Measurements from ENCODE around the gene NOL4L.
"Not testable (repeated sequence)": the region's sequence is repeated elsewhere in the genome, so short reads cannot be mapped to it uniquely, and the experiment has no call there.

Gene NOL4L

DNA sequence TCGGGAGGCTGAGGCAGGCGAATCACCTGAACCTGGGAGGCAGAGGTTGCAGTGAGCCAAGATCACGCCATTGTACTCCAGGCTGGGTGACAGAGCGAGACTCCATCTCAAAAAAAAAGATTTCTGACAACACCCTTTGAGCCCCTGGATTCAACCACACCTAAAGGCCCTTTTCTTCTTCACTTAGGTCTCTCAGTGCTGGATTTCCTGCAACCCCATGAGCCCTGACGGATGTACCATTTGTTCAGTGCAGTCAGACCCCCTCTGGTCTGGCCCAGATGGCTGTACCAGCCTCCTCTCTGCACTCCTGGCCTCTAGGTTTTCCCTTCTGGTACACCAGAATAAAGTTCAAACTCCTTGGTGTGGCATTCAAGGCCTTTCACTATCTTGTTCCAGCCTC is 9.1 kb upstream of the NOL4L start:
- no peak for DNase-seq

DNA sequence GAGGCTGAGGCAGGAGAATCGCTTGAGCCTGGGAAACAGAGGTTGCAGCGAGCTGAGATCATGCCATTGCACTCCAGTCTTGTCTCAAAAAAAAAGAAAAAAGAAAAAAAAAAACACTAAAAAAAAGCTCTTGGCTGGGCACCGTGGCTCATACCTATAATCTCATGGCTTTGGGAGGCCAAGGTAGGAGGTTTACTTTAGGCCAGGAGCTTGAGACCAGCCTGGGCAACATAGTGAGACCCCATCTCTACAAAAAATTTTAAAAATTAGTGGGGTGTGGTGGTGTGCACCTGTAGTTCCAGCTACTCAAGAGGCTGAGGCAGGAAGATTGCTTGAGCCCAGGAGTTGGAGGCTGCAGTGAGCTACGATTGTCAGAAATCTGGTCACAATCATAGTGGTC is 7.5 kb upstream of the NOL4L start:
- not testable (repeated sequence) for DNase-seq

DNA sequence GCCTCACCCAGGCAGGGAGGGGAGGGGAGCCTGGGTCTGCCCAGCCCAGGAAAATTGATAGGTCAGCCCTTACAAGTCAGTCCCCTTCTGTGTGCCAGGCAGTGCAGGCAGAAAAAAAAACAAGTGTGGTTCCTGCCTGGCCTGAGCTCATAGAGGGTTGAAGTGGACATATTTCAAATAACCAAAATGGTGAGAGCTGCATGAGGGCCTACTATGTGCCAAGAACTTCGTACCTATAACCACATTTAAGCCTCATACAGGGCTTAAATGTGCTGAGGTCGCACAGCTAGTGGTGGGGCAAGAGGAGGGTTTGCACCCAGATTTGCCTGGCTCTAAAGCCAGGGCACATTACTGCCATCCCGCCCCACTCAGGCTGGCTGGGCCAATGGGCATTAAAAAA is 6.9 kb upstream of the NOL4L start:
- no peak for DNase-seq

DNA sequence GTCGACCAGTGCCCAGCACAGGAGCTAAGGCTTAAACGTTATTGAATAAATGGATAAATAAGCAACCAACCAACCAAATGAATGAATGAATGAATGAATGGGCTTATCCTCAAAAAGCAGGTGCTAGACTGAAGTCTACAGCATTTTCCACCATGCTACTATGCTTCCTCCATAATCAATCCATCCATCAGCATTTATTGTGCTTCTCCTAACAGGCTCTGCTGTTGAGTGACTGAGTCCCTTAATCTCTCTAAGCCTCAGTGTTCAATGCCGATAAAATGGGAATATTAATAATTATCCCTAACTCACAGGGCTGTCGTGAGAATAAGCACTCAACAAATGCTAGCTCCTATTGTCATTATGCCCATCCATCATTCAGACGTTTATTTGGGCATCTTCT is 4.6 kb upstream of the NOL4L start:
- DNase-seq, result no peak

DNA sequence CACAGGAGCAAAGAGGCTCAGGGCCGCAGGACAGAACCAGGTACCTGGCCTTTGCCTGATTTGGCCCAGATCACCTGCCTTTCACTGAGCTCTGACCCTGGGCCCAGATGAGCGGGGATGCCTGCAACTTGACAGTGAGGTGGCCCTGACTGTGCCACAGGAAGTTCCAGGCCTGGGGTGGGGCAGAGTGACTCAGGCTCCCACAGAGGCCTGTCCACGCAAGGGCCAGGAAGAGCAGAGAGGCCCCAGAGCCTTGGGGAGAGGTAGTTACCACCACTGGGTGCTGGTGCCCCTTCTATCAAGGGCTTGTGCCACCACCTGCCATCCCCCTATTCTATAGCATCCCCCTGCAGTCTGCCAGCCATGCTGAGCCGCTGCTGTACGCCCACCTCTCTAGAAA is 4.1 kb upstream of the NOL4L start:
- no peak for DNase-seq

DNA sequence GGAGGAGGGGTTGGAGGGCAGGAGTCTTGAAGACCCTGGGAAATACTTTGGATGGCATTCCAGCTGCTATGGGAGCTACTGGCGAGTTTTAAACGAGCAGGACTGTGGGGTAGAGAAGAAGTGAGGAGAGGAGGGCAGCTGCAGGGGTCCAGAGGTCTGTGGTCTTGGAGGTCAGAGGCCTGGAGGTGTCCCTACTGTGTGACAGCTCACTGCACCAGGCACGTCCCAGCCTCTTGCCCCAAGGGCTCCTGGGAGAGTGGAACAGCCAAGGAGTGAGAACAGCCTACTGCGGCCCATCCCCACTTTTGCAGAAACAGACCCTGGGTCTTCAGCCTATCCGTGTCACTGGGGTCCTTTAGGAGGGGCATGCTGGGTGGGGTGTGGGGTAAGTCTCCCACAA is 2.9 kb upstream of the NOL4L start:
- DNase-seq, result no peak

DNA sequence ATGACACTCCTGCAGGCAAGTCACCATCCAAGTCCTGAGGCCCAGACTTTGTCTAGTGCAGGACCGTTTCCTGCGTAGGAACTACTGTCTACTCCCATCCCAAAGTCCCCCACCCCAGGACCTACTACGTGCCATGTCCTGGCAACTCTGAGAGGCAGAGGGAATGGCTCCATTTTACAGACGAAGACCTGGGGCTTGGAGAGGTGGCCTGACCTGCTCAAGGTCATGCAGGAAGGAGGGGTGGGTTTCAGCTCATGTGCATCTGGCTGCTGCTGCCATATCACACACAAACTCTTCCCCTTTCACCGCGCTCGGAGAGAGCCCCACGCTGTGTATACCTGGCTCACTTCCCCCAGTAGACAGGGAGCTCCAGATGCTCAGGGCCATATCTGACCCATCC is 1.2 kb upstream of the NOL4L start:
- DNase-seq, result no peak

DNA sequence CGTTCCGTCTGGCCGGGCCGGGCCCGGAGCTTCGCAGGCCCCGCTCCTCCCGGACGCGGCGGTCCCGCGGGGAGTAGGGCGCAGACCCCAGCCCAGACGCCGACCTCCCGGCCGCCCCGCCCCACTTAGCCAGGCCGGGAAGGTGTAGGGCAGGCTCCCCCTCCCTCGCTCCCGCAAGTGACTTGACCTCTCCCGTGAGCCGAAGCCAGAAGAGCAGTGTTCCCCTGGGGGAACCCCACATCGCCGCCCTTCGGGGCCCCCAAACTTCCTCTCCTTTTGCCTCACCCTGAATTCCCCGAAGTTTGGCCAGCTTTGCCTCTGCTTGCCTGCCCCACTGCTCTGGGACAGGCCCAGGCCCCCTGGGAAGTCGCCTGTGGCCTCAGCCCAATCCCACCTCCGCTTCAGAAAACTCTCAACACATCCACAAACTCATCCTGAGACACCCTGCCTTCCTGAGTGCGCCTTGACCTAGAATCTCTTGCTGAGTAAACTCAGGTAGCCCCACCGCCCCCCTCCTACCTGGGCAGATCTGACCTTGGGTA is 524 bp upstream of the NOL4L start:
- peak; percentile 28 for DNase-seq

DNA sequence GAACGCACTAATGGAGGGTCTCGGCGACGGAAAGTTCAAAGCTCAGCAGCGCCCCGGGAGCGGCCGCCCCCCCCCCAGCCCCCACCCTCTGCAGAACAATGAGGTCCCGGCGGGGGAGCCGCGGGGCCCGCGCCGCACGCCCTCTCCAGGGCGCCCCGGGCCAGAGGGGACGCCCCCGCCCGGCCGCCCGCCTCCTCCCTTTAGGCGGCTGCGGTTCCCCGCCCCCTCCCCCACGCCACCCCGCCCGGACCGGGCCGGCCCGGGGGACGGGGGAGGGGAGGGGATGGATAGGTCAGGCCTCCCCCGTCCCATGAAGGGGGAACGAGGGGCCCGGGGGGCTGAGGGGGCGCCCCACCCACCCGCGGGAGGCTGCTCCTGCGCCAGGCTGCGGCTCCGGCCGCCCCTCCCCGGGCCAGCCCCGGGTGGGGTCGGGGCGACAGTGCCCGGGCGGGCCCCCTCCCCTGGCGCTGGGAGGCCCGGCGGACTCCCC is 1.5 kb downstream of the NOL4L start:
- DNase-seq, result peak; percentile 27

DNA sequence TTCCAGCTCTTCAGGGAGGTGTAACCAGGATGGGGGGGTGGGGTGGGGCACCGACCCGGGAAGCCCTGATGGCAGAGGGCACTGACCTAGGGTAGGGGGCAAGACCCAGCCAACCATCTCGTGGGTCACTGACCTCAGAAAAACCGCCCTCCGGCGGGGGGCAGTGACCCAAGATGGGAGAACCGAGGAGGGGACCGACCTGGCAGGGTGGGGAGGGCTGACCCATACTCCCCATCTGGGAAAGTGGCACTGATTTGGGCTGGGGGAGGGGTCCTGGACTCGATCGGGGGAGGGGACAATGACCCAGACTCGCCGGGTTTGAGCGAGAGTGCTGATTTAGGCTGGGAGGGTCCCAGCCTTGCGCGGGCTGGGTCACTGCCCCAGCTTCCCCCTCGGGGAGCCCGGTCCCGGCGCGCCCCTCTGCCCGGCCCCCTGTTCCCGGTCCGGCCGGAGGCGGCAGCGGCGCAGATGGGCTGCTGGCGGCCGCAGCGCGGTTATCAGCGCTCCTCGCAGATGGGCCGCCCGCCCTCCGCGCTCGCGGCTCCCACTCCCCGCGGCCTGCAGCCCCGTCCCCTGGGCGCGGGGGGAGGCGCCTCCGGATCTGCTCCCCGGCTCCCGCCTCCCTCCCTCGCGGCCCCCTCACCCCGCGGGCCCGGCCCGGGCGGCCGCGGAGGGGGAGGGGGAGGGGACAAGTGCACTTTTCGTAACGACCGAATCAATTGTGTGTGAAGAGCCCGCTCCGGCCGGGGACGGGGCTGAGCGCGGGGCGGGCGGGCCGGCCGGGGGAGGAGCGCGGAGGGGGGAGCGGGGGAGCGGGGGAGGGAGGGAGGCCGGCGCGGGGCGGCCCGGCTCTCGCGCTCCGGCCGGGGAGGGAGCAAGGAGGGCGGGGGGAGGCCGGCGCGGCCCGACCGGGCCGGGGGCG is 2.2 kb downstream of the NOL4L start:
- DNase-seq, result peak; percentile 51

DNA sequence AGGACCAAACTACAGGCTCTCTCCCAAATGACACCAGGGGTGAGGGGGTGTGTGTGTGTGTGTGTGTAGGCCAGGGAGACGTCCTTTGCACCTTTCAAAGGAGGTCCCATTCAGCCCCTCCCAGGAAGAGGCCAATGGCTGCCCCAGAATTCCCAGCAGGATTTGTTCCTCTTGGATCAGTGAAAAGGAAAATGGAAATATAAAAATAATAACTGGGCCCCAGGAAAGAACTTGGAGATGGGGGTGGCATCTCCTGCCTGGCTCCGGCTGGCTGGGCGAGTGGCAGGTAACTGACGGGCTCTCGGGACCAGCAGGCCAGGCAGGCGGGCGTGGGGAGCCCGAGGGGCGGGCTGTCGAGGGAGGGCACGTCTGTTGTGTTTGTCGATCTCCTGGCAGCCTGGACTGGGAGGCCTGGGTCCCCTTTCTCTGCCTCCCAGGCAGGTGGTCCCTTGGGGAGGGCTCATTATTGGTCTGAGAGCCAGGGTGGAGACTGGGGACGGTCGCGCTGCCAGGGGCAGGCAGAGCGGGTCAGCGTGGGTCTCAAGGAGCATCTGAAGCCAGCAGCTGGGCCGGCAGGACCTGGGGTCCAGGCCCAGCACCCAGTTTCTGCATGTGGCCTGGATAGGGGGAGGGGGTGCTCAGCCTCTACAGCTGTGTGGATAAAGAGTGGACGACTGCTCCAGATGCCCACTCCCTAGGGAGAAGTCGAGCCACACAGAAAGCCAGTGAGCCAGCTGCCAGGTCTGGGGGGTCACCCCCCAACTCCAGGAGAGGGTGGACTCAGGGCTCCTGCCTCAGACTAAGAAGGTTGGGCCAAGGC is 3.1 kb downstream of the NOL4L start:
- DNase-seq, result peak; percentile 34

DNA sequence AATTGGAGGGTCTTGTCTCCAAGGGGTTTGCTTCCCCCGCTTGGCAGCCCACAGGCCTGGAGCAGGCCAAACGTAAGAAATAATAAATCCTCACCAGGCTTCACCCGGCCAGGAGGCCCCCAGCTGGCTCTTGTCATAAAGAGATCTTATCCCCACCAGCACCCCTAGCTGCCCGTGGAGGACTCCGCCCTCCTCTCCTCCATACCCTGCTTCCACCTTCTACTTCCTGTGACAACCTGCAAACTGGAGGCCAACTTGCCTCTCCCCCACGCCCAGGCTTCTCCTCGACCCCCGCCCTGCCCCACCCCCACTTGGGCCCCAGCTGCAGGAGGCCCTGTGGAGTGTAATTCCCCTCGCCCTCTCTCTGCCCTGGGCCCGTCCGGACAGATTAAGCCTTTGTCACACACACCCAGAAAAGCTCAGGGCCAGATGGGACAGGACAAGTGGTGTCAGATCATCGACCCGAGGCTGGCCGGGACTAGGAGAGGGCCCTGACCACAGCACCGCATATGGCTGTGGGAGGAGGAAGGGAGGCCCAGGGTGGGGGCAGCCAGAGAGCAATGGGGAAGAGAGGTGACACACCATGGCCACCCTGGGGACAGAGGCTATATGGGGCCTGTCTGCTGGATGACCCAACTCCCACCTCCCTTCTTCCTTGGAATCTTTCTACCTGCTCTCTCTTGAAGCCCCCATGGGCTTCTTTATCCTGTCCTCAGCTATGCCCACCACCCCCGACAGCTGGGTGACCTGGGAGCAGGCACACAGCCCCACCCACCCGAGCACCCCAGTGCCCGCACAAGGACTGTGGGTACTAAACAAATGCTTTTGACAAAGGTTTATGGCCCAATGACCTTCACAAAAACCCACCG is 3.9 kb downstream of the NOL4L start:
- peak; percentile 30 for DNase-seq

DNA sequence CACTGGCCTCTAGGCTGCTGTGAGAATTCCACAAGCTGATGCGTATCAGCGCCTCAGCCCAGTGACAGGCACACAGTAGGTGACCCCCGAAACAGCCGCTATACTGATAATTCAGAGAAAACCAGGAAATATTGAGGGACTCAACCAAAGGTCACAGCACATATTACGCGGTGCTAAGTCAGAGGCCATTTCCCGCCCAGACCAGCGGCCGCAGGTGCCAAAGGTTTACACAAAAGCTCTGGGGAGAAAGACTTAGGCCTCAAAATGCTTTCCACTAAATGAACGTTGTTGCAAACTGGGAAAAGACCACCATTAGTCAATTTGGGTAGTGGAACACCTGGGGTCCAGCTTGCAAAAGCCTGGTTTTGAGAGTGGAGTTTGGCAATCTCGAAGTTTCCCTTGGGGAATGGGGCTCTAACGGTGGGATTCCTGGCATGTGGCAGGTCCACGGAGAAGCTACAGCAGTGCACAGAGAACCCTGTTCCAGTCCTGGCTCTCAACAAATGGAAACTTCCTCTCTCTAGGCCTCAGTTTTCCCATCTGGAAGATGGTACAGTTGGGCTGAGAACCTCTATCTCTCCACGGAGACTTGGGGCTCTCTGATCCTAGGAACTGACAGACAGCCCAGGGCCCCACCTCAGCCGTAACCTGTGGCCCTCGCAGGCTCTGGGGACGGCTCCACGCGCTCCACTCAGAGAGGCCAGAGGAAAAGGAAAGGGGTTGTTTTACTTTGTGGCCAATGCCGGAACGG is 4.7 kb downstream of the NOL4L start:
- no peak for DNase-seq

DNA sequence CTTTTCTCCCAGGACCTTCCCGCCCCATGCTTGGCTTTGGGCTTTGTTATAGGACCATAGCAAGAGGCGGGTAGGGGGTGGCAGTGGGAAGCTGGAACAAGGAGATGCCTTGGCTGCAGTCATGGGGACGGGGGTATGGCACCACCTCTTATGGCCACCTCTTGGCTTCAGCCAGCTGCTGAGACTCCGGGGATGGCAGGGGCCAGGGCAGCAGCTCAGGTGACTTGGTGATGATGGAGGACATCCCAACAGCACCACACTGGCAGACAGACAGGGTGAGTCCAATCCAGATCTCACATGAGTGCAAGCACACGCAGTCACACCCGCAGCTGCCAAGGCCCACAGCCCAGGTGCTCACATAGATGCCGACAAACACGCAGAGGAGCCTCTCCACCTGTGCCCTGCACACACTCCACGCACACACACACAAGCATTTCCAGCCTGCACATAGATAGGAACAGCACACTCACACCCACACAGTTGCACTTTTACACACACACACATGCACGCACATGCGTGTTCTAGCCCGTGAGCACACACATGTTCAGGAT is 6.2 kb downstream of the NOL4L start:
- DNase-seq, result no peak

DNA sequence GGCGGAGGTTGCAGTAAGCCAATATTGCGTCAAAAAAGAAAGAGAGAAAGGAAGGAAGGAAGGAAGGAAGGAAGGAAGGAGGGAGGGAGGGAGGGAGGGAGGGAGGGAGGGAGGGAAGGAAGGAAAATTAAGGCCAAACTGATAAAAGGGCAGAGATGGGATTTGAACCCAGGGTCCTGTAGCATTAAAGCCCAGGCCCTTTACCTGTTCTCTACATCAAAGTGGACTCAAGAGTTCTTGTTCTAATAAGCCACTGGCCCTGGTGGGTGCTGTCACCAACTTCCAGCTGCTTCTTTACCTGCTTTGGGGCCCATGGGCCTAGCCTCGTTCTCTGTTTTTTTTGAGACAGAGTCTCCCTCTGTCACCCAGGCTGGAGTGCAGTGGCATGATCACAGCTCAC is 7.1 kb downstream of the NOL4L start:
- not testable (repeated sequence) for DNase-seq

DNA sequence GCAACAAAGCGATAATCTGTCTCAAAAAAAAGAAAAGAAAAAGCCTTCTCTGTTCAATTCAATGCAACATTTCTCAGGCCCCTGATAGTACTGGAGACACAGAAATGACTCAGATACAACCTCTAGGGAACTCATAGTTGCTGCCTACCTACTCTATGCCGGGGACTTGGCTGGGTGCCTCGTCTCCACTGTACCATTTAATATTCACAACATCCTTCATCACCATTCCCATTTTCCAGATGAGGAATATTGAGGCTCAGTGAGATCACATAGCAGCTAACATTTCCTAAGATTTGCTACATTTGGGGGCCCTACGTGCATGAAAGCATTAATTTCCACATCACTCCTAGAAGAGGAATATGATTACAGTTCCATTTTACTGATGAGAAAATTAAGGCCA is 7.5 kb downstream of the NOL4L start:
- DNase-seq, result no peak

DNA sequence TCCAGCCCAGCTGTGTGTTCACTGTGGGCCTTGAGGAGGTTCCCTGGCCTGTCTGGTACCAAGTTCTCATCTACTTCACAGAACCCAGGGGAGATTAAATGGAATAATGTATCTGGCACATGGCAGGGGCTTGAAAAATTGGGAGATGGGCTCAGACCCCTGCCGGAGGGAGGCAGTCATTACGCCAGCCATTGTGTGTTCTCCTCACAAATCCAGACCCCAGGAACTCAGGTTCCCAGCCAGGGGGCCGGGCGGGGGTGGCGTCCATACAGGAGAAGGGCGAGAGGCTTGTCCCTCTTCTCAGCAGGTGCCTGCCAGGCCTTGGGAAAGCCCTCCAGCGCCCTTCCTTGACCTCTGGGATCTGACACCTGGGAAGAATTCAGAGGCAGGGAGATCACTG is 8.1 kb downstream of the NOL4L start:
- no peak for DNase-seq

DNA sequence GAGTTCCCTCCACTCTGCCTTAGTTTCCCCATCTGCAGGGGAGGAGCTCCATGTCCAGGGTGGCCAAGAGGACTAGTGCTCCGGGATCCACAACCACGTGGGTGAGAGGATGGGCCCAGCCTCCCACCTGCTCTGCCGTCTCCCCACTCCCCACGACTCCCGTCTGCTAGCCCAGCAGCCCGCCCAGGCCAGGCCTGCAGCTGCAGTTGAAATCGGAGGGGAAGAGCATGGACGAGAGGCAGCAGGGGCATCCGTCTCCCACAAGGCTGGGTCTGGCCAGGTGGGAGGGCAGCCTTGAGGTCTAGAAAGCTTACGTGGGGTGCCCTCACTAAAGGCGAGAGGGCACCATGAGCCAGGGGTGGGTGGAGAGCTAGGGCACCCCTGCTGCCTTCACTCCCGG is 8.6 kb downstream of the NOL4L start:
- DNase-seq, result no peak

DNA sequence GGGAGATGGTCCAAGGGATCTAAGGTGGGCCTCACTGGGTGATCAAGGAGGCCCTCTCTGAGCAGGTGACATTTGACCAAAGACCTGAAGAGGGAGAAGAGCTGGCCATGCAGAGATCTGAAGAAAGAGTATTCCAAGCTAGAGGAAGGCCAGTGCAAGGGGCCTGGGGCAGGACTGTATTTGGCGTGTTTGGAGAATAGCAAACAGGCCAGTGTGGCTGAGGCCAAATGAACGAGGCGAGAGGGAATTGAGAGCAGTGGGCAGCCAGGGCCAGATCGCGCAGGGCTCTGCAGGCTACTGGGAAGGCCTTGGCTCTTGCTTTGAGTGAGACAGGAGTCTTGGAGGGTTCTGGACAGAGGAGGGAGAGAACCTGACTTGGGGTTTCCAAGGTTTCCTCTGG is 9.3 kb downstream of the NOL4L start:
- DNase-seq, result no peak

DNA sequence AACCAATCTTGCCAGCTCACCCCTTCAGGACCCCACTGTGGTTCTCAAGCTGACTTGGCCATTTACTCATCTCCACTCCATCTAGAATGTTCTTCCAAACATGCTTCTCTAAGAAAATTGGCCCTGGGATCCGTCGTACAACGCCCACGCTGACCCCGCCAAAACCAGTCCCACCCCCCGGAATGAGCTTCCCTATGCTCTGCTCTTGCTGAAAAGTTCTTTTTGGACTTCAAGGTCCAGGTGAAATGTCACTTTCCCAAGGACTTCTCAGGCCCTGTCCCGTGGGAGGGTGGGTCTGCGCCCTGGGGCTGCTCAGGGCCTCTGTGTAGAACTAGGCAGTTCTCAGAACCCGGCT is 9.9 kb downstream of the NOL4L start:
- no peak for DNase-seq

Data from stimulated activated CD4-positive, alpha-beta T cell treated with anti-CD3 and anti-CD28 coated beads, Interleukin-15, amount 100 ng/mL, for 24 hours (primary cell).